RPMI8226 (cell line): Measurements from ENCODE around the gene POU5F1.
"Not testable (repeated sequence)": the region's sequence is repeated elsewhere in the genome, so short reads cannot be mapped to it uniquely, and the experiment has no call there.

Experiments used
- DNase-seq: peaks from one replicate; pipeline ENCODE4 v3.0.0-alpha.2; 2015

Gene POU5F1

GRCh38 chr6:31165064-31165832, 5.2 kb downstream of the POU5F1 start:
- DNase-seq: not testable (repeated sequence)

GRCh38 chr6:31164475-31165063, 5.9 kb downstream of the POU5F1 start:
- not testable (repeated sequence) for DNase-seq

DNA sequence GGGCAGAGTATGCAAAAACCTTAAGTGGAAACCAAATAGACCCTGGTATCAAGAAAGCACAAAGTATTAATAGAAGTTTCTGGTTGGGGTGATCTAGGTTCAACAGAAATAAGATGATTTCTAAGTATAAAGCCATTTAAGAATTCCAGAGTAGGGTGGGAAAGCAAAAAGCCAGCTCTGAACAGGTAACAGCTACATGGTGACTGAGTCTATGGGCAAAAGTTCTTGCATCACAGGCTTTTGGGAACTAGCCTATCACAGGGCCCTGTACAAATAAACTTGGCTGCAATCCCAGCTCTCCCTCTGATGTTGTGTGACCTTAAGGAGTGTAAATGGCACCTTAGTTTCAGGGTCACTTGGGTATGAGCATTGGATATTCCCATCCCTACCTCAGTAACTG, 6.6 kb downstream of the POU5F1 start:
- peak; percentile 44 for DNase-seq

DNA sequence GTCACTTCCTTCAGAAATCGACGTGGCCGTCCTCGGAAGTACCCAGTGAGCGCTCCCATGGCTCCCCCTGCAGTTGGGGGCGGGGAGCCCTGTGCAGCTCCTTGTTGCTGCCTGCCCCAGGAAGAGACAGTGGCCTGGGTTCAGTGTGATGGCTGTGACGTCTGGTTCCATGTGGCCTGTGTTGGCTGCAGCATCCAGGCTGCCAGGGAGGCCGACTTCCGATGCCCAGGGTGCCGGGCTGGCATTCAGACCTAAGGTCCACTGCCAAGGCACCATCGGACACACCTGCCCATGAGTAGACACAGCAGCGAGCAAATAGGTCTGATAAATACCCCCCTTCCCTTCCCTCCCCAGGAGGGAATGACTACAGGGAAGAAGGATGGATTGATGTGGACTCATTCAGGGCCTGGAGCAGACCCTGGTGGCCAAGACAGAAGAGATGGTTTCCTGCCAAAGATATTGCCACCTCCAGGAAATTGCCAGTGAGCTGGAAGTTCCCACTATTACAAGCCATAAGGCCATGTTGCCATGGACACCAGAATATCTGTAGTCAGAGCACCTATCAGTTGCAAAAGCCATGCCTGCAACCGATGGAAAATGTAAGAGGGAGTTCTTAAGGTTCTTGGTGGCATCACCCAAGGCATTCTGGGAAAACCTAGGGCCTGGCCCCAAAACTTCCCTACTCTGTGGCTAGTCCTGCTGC, 7.9 kb downstream of the POU5F1 start:
- DNase-seq: no peak

GRCh38 chr6:31161216-31162126, 9.0 kb downstream of the POU5F1 start:
- DNase-seq: no peak

GRCh38 chr6:31158863-31159855, 11.3 kb downstream of the POU5F1 start:
- peak; percentile 48 for DNase-seq

GRCh38 chr6:31158140-31158862, 12.2 kb downstream of the POU5F1 start, which contains the start of gene TCF19:
TCF19 (plus strand) TSS chr6:31158589; CDS start chr6:31159470, 881 bp downstream.
- DNase-seq: peak; percentile 100

DNA sequence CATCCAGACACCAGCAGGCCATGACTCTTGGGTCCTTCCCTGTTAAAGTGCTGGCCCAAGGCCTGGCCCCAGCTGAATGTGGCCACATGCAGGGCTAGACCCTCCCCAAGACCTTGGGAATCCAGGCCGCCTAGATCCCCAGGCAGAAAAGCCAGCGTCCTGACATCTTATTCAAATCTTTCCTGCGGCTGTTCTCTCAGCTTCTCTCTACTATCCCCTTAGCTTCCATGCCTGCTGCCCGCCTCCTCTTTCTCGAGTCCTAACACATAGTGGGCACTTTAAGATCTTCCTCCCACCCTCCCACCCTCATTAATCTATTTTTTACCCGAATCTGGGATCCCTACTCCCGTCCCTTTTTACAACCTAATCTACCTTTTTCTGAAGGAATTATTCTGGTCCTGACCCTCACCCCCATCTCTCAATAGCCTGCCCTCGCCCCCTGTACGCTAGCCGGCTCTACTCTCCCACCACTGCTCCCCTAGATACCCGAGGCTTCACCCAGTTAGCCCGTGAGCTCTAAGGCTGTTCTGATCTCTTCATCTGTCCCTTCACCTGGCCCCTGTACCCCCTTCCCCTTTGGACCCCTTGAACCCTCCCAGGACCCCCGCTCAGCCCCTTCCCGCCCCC, 12.9 kb downstream of the POU5F1 start, which contains the start of gene CCHCR1:
TSS of gene CCHCR1 (minus strand) at position 290 of the 627 bp plus-strand sequence. CDS start at position 88, 202 bp downstream.
- DNase-seq: no peak

DNA sequence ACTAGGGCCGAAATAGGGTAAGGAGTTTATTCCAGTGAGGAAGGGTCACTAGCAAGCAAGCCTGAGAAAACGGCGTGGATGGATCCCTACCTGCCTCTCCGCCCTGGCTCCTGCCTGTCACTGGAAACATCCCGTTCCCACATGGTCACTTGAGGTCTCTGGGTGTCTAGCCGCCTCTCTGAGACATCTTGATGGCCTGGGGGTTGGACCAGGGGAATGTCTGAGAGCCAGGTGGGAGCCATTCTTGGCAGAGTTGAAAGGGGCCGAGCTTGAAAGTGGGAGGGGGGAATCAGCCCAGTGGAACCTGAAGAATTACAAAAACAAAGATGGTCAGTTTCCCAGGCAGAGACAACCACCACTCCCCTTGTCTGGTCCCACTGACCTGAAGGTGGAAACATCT, 13.8 kb downstream of the POU5F1 start:
- DNase-seq: no peak

- DNase-seq: no peak
Measured at GRCh38 chr6:31154436-31154835, 16.0 kb downstream of the POU5F1 start.

- DNase-seq: no peak
Measured at GRCh38 chr6:31152781-31153180, 17.7 kb downstream of the POU5F1 start.

DNA sequence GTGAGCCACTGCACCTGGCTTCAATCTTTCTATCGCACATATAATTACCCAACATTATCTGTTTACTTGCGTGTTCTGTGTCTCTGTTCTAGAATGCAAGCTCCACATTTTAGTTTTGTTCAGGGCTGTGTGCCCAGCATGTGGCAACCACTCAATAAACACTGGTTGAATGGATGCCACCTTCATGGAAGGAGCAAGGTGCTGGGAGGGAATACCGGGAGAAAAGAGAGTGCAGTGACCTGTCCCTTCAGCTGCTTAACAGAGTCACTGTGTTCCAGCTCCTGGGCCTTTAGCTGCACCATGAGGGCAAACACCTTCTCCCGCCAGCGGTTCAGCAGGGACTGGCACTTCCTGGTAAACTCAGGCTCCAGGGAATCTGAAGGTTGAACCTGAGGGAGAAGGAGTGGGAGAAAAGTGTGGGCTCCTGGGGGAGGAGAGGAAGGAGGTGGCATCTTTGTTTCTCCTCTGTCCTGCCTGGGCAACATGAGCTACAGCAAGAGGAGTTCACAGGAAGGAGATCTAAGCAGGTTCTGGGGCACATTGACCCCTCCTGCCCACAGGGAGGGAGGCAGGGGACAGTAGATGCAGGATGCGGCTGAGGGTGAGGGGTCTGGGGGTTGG, 20.5 kb downstream of the POU5F1 start:
- DNase-seq: no peak

DNA sequence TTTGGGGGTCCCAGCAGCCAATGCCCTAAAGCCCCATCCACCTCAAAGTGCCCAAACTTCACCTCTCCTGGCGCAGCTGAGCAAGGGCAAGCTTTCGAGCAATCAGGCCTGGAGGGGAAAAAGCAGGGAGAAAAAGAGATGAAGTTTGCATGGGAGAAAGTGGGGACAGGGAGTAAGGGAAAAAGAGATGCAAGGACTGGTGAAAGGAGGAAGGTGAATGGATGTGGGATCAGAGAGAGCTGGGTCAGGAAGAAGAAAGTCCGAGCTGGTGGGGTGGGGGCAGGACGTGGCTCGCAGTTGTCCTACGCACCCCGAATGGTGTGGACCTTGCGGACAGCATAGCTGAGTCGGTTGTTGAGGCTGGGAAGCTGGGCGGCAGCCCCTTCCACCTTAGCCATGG, 25.1 kb downstream of the POU5F1 start:
- DNase-seq: no peak

GRCh38 chr6:31144970-31145340, 25.5 kb downstream of the POU5F1 start:
- DNase-seq: no peak

- no peak for DNase-seq
Measured at GRCh38 chr6:31144296-31144969, 26.0 kb downstream of the POU5F1 start.

- no peak for DNase-seq
Measured at GRCh38 chr6:31143148-31143547, 27.3 kb downstream of the POU5F1 start.

GRCh38 chr6:31142361-31142761, 28.1 kb downstream of the POU5F1 start:
- no peak for DNase-seq

DNA sequence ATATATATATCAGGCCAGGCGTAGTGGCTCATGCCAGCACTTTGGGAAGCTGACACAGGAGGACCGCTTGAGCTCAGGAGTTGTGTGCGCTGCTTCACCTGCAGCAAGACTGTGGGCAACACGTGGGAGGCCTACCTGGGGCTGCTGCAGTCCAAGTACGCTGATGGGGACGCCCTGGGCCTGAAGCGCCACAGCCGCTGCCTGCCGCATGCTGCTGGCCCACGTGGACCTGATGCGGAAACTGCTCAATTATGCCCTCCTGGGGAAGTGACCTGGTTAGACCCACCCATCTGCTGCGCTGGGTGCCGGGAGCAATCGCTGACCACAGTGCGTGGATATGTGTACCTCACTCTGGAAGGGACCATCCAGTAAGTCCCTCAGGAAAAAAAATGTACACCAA, 29.8 kb downstream of the POU5F1 start:
- no peak for DNase-seq

DNA sequence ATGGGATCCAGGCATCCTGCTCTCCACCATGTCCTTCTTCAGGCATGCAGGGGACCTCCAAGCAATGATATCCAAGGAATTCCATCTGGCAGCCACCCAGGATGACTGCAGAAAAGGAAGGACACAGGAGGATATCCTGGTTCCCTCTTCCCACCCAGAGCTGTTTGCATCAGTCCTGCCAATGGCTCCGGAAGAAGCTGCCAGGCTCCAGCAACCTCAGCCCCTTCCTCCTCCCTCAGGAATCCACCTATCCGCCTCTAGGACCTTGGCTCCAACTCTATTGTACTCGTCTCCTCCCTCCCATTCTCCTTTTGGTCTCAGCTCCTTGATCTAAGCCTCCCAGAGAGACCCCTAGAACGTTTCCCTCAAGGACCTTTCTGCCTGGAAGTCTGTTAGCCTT, 30.9 kb downstream of the POU5F1 start:
- DNase-seq: no peak
